Stimulated activated CD8-positive, alpha-beta memory T cell treated with anti-CD3 and anti-CD28 coated beads, Interleukin-7, amount 100 ng/mL, for 24 hours (primary cell): ENCODE data around the gene TTBK2.

Source experiments
- DNase-seq: peaks from one replicate; pipeline ENCODE4 v3.0.0-alpha.2; 2020; ENCODE audit warnings: low read depth

The TTBK2 gene

DNA sequence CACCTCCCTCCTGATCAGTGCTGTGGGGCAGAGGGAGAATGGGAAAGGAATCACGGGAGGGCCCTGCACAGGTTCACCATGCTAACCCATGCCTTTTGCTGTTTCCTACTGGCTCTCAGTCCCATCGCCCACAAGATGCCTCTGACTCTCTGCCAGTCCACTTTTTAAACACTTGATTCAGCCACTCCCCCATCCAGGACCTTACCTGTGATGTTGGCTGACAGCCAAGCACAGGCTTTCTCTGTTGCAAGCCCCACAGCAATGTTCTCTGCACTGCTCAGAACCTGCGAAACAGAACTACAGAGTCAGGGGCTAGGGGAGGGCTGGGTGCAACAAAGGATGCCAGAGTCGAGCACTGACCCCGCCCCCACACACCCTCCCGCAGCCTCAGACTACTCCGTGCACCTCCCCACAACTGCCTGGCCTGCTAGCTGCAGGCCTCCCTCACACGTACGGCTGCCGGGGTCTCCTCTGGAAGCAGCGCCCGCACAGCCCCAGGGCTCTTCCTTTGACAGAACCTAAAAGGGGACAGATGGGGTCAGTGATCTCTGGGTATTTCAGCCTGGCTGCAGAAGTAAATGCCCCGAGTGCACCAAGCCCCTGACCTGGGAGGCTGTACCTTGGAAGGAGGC, 192.7 kb downstream of the TTBK2 start:
- no peak for DNase-seq

DNA sequence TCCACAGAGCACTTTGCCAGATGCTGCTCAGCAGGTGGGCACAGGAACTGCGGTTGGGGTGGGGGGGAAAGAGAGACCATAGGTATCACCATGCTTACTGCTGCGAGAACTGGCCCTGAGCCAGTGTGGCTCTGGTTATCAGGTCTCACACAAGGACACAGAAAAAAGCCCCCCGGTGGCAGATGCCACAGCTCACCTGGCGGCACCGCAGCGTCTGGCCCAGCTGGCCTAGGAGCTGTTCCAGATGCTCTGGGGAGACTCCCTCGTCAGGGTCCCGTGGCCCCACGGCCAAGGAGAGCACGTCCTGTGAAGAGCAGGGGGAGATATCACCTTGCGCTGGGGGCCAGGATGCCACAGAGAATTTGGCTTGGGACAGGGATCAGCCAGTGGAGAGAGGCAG, 194.5 kb downstream of the TTBK2 start:
- no peak for DNase-seq

- no peak for DNase-seq
These were observed 195.2 kb downstream of the TTBK2 start for GRCh38 chr15:42725331-42725903.

DNA sequence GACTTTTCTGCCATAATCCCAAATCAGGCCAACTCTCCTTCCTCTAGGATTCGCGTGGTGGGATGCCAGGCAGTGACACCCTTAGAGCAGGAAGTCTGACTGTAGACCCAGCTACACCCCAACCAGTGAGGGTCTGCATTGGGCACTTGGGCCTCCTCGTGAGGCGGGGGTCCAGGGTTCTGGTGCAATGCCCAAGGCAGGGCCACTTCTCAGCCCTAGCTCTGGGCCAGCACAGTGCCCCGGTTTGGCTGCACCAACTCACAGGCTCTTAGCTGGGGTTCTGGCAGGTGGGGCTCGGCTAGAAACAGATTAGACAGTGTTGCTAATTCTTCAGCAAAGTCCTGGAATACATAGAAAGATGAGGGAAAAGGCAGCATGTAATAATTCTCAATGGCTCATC, 196.3 kb downstream of the TTBK2 start:
- no peak for DNase-seq

- DNase-seq = no peak
These were observed 197.5 kb downstream of the TTBK2 start for GRCh38 chr15:42723068-42723467.

DNA sequence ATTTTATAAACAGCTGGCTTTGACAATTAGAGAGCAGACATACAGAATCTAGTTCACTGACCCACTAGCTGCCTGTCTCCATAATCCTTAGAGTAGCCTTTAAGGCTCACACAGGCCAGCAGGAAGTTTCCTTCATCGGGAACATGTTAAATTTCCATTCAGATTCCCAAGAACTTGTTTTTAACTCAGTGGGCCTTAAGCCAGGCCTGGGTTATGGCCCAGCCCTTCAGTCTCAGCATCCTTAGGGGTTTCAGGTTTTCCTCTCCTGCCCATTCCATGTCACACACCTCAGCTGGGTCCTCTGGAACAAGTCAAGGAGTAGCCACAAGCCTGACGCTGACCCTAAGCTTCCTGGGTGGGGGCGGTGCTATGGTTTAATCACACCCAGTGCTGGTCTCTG, 198.7 kb downstream of the TTBK2 start:
- no peak for DNase-seq

- DNase-seq = no peak
These were observed 199.6 kb downstream of the TTBK2 start for GRCh38 chr15:42721016-42721415.

GRCh38 chr15:42720071-42720470, 200.5 kb downstream of the TTBK2 start:
- no peak for DNase-seq

DNA sequence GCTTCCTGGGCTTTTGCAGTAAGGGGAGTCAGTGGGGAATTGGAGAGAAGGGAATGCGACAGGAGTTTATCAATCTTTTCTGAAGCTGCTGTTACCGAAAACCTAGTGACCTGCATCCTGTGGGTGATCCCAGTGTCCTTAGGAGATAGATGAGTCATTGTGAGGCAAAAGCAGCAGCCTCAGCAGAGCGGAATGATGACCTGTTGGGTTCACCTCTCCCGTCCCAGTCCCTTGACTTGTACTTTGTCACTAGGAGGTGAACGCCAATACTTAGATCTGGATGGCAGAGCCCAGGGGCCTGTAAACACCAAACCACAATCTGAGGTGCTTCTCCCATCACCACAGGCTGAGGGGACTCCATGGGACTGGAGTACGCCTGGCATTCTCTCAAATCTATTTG, 201.5 kb downstream of the TTBK2 start:
- DNase-seq = no peak

GRCh38 chr15:42716626-42717025, 204.0 kb downstream of the TTBK2 start:
- DNase-seq = no peak

DNA sequence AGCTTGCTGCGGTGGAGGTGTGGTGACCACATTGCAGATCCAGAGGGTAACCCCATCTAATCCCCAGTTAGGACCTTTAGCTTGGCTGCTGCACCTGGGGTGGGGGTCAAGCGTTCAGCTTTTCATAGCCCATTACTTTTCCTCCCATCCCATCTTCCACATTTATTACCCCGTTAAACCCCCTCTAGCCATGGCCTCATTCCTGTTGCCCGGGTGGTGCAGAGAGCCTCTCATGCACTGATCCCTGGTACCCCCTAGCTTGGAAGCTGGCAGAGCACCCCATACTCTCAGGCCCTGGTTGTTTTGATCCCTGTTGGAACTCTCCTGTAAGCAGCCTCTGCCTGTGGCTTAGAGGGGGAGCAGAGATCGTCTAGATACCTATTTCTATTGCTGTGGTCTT, 204.5 kb downstream of the TTBK2 start:
- DNase-seq = no peak

DNA sequence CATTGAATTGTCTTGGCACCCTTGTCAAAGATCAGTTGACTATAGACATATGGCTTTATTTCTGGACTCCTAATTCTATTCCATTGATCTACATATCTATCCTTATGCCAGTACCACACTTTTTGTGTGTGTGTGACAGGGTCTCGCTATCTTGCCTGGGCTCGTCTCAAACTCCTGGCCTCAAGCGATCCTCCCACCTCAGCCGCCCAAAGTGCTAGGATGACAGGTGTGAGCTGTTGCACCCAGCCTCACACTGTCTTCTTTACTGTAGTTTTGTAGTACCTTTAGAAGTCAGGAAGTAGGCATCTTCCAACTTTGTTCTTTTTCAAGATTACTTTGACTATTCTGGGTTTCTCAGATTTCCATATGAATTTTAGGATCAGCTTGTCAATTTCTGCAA, 208.0 kb downstream of the TTBK2 start:
- DNase-seq = no peak

DNA sequence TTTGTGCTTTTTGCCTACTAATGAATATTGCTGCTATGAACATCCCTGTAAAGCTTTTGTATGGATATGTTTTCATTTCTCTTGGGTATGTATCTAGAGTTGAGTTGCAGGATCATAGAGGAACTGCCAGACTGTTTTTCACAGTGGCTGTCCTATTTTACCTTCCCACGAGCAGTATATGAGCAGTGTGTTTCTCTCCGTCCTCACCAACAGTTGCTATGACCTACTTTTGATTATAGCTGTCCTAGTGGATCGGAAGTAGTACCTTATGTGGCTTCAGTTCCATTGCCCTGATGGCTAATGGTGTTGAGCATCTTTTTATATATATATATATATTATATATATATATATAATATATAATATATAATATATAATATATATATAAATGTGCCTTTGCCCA, 208.8 kb downstream of the TTBK2 start:
- DNase-seq = no peak

DNA sequence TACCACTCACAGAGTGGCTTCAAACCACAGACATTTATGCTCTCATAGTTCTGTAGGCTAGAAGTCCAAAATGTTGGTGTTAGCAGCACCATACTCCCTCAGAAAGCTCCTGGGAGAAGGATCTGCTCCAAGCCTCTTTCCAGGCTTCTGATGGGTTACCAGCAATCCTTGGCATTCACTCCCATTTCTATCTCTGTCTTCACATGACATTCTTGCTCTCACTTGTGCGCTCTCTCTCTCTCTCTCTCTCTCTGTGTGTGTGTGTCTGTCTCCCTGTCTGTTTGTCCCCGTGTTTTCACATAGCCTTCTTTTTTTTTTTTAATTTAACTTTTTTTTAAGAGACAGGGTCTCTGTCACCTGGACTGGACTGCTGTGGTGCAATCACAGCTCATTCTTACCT, 209.9 kb downstream of the TTBK2 start:
- DNase-seq = no peak

- no peak for DNase-seq
These were observed 212.6 kb downstream of the TTBK2 start for GRCh38 chr15:42707873-42708544.

DNA sequence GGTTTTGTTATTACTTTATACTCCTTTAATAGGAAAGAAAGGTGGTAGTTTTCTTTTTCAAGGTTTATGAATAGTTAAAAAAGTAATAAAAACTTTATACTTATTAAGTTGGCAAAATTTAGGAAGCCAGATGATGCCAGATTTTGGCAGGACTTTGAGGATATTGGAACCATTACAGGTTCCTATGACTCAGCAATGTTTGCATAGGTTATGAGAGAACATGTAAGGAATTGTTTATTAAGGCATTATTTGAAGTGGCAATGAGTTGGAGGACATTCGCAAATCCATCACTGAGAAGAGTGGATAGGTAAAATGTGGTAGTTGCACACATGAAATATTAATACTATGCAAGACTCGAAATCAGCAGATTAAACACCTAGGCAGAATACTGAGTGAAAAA, 213.5 kb downstream of the TTBK2 start:
- no peak for DNase-seq

GRCh38 chr15:42705336-42705735, 215.2 kb downstream of the TTBK2 start:
- no peak for DNase-seq

DNA sequence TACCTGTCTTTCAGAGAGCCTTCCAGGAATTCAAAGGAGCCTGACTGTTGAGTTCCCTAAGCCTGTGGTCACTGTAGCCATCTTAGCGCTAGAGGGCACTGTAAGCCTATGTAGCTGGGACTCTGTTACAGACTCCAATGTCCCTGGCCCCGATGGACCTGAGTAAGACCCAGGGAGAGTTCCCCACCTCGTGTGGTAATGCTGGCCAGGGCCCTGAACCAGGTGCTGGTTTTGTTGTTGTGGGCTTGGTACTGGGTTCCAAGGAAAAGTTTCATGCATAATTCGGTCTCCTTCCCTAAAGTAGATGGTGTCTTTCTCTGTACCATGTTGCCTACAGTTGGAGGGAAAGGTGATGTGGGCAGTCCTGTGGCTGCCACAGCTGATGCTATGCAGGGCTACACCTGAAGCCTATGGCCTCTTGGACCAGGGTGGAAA, 216.1 kb downstream of the TTBK2 start:
- peak; percentile 14 for DNase-seq

- no peak for DNase-seq
These were observed 224.0 kb downstream of the TTBK2 start for GRCh38 chr15:42696626-42697025.

DNA sequence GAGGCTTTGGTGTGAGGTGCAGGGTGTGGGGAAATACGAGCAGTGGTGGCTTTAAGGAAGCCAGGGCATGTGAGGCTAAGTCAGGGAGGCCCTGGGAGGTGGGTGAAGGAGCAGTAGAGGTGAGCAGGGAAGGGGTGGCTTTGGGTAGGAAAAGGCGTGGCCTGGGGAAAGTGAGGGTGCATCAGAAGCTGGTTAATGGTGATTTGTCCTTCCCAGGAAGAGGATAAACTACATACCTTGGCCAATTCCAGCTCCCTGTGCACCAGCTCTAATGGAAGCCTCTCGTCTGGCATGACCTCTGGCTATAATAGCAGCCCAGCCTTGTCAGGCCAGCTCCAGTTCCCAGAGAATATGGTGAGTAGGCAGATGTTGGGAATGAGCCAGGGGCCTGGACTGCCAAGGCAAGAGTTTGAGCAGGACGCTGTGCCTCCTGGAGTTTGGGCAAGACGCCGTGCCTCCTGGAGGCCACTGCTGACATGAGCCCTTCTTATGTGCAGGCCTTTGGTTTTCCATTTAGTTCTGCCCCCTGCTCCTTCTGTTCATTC, 225.0 kb downstream of the TTBK2 start:
- no peak for DNase-seq

DNA sequence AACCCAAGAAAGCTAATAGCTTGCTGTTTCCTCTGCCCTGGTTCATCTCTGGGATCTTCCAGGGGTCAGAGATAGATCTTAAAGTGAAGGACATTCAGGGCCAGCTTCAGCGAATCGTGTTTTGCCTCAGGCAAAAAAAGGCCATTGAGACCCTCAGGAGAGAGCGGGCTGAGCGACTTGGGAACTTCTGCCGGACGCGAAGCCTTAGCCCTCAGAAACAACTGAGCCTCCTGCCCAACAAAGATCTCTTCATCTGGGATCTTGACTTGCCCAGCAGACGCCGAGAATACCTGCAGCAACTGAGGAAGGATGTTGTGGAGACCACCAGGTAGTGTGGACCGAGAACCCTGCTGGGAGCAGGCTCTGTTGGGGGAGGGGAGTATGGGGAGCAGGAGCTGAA, 226.2 kb downstream of the TTBK2 start:
- DNase-seq = no peak

- DNase-seq = no peak
These were observed 226.6 kb downstream of the TTBK2 start for GRCh38 chr15:42693942-42694341.

DNA sequence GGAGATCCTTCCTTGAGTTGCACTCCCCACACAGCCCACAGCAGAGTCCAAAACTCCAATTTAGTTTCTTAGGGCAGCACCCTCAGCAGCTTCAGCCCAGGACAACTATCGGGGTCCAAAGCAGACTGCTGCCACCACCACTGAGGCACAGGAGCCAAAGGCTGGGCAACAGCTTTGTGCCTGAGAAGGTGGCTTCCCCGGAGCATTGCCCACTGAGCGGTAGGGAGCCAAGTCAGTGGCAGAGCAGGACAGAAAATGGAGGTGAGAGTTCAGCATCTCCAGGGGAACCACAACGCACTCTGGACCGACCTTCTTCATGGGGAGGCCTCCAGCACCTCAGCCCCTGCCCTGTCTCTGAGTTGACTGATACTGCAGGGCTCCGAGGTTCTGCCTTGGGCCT, 227.1 kb downstream of the TTBK2 start:
- DNase-seq = no peak

DNA sequence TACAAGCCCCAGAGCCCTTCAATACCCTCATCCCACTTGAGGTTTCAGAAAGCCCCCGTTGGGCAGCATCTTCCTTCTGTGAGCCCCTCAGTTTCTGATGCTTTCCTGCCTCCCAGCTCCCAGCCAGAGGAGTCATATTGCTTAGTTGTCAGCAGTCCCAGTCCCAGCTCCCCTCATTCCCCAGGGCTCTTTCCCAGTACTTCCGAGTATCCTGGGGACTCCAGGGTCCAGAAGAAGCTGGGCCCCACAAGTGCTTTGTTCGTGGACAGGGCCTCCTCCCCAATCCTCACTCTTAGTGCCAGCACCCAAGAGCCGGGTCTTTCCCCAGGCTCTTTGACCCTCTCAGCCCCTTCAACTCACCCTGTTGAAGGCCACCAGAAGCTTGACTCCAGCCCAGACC, 227.6 kb downstream of the TTBK2 start:
- no peak for DNase-seq
